Daoy (cell line): ENCODE results near the gene HOMER1. TPM values are rescaled to one million over a fixed set of nuclear protein-coding genes. Genes with fewer than 3 reads are reported as not detected.

Experiments
- total RNA-seq: library from RNA; depleted of rRNA; stranded (reverse); fragments of >200 nt; shearing (Covaris generic); gene quantifications from 2 replicates; pipeline ENCODE4 v1.2.3, GENCODE V29; 2014; rRNA removed

Gene HOMER1
- total RNA-seq, 1 experiment from 2014 or later = 12.2 TPM

Other genes with a start within 250 kb of the HOMER1 start
- 31.3 and 35.3 TPM in 2 replicates for gene TENT2, start 98.3 kb upstream of the HOMER1 start, total RNA-seq
- gene CMYA5, start 175.7 kb upstream of the HOMER1 start, total RNA-seq = 0.06 and 0.17 TPM in 2 replicates